ENCODE data around the gene ISOC2. TPM values are rescaled to one million over a fixed set of nuclear protein-coding genes. Genes with fewer than 3 reads are reported as not detected.

ISOC2 gene
- total and polyA plus RNA-seq, 9 of the 15 experiments (the other 6 are each of a cell fraction or from before 2014, with no cell fraction given), result 1.2 to 229 (median 58.3) TPM

DNA sequence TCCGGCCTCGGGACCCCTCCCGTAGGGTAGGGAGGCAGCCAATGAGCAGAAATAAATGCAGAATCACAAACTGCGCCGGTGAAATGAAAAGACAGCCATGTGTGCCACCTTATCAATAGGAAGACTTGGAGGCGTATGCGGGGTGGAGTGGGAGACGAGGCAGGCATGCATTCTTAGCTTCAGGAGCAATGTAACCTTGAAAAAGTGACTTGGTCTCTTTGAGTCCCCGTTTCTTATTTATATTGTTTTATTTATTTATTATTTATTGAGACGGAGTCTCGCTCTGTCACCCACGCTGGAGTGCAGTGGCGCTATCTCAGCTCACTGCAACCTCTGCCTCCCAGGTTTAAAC, 42.8 kb upstream of the ISOC2 start:
- TF ChIP-seq TBL1XR1 (IDR thresholded peaks at IDR 0.05; ENCODE audit: low read length in 2 of 2) (no peak), DACH1 (IDR thresholded peaks at IDR 0.05; ENCODE audit: partially characterized antibody) (no peak), NCOA4 (IDR thresholded peaks at IDR 0.05; ENCODE audit: partially characterized antibody) (no peak), RB1 (IDR thresholded peaks at IDR 0.05; ENCODE audit: low read depth) (peak; percentile 7; the same call in 1 of the 2 replicates), FOXK2 (conservative IDR thresholded peaks at IDR 0.05 in 1 of 2, IDR thresholded peaks at IDR 0.05 in 1 of 2; ENCODE audit: low read depth in 2 of 2) (no peak), RBFOX2 (IDR thresholded peaks at IDR 0.05; ENCODE audit: low read depth, low read length) (no peak)
- TF ChIP-seq, protein P1, sequence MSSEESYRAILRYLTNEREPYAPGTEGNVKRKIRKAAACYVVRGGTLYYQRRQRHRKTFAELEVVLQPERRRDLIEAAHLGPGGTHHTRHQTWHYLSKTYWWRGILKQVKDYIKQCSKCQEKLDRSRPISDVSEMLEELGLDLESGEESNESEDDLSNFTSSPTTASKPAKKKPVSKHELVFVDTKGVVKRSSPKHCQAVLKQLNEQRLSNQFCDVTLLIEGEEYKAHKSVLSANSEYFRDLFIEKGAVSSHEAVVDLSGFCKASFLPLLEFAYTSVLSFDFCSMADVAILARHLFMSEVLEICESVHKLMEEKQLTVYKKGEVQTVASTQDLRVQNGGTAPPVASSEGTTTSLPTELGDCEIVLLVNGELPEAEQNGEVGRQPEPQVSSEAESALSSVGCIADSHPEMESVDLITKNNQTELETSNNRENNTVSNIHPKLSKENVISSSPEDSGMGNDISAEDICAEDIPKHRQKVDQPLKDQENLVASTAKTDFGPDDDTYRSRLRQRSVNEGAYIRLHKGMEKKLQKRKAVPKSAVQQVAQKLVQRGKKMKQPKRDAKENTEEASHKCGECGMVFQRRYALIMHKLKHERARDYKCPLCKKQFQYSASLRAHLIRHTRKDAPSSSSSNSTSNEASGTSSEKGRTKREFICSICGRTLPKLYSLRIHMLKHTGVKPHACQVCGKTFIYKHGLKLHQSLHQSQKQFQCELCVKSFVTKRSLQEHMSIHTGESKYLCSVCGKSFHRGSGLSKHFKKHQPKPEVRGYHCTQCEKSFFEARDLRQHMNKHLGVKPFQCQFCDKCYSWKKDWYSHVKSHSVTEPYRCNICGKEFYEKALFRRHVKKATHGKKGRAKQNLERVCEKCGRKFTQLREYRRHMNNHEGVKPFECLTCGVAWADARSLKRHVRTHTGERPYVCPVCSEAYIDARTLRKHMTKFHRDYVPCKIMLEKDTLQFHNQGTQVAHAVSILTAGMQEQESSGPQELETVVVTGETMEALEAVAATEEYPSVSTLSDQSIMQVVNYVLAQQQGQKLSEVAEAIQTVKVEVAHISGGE (CRISPR knock-in tag; IDR thresholded peaks at IDR 0.05), result 0 out of 6 replicates have a peak, but pooled peaks of 1 of the 3 experiments have one; percentile 7
- no peak for DNase-seq (ENCODE audit: extremely low read depth in 1 of 4, low spot score in 3 of 4)
- peak overlapping the region; percentile 27; the same call in 1 of the 2 replicates for H3K4me3 ChIP-seq
- H3K4me2 ChIP-seq (ENCODE audit: insufficient read depth, low read length), result peak overlapping the region; percentile 43
- no peaks in the 10 kb centered on the region; the same call in 1 of the 2 replicates for H3K9me3 ChIP-seq (replicated peaks; ENCODE audit: control insufficient read depth, insufficient read depth, low read depth, low read length)
- H3K9ac ChIP-seq (ENCODE audit: insufficient read depth in 1 of 2, low read depth in 2 of 2, low read length in 2 of 2), result peak overlapping the region in 1 of 2 experiments; percentile 55; a peak in 2 of 4 replicates
- no peaks in the 10 kb centered on the region for H3K79me2 ChIP-seq (ENCODE audit: control insufficient read depth, insufficient read depth, low read length)
- in situ Hi-C loops (cut with MboI), result no loop called here
- peak overlapping the region; percentile 97 for H2AFZ ChIP-seq (ENCODE audit: low read depth, low read length)
- peaks cover 12 to 29% of the 10 kb centered on the region in 2 experiments for H3K4me1 ChIP-seq (replicated peaks in 1 of 2; ENCODE audit: control insufficient read depth in 2 of 2, insufficient read depth in 2 of 2, low read length in 2 of 2)
- peaks cover 0 to 3% of the 10 kb centered on the region in 2 experiments; a peak in 1 of 5 replicates for H3K27me3 ChIP-seq (ENCODE audit: control insufficient read depth in 2 of 2, insufficient read depth in 2 of 2, low read length in 2 of 2)
- no peak for FAIRE-seq
- H4K20me1 ChIP-seq (replicated peaks; ENCODE audit: control insufficient read depth, insufficient read depth, low read length), result no peaks in the 10 kb centered on the region; the same call in 1 of the 2 replicates
- 25% methylated on average over 13 of the region's 13 CpGs for WGBS (ENCODE audit: insufficient coverage, low coverage, missing lambda C conversion rate)
- intact Hi-C loops (cut with micrococcal nuclease), result loop anchor here (2.0 to 10.0 kb wide), 2 partner anchors 37 to 349 kb away; partner anchors contain the start of gene TNNI3
- BruUV-seq (replicated peaks), result no TSS peak
- CTCF ChIA-PET (ENCODE audit: low intra/inter-chr PET ratio), result interaction anchor here (0.6 to 1.3 kb wide), 6 partner anchors 51 to 364 kb away, joined by 3 to 6 read pairs (median 3); no protein-coding TSS in a partner anchor
- ATAC-seq, result no peak
- no peaks in the 10 kb centered on the region for H3K9me1 ChIP-seq (ENCODE audit: control insufficient read depth, insufficient read depth, low read length)
- no peak overlapping the region for H3K27ac ChIP-seq (ENCODE audit: extremely low read depth, low read depth, low read length)
- no peaks in the 10 kb centered on the region for H3K36me3 ChIP-seq (ENCODE audit: control insufficient read depth, insufficient read depth, low read length)
- POLR2A ChIA-PET, result interaction anchor here (0.6 to 1.9 kb wide), 14 partner anchors 10 to 249 kb away, joined by 3 to 11 read pairs (median 3); partner anchors contain the start of gene UBE2S
